Measurements from ENCODE around the gene DPM3. TPM values are rescaled to one million over a fixed set of nuclear protein-coding genes. Genes with fewer than 3 reads are reported as not detected.
"Not testable (repeated sequence)": the region's sequence is repeated elsewhere in the genome, so short reads cannot be mapped to it uniquely, and the experiment has no call there.

The DPM3 gene
- total RNA-seq, 4 donors from 2014 or later, result 43.3 to 154 (median 94.8) TPM

DNA sequence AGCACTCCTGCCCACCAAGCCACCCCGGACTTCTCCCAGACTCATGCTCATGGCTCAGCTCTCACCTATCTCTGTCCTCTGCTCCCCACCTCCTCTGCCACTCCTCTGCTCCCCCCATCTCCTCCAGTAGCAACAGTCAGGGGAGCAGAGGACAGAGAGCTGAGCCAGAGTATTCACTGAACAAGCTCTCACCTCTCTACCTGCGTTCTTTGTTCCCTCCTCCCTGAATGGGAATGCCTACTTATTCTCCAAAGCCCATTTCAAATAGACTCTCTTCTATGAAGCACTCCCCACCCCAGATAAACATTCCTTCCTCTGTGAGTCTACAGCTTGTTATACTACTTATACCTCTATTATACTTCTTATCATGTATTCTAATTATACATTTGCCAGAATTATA is 19.1 kb downstream of the DPM3 start:
- 56 to 70% methylated on average over 2 of the region's 2 CpGs for WGBS, 2 donors
- TF ChIP-seq POLR2A (IDR thresholded peaks at IDR 0.05) (no peak), CTCF (IDR thresholded peaks at IDR 0.05) (no peak)
- Histone ChIP-seq H3K4me3 (replicated peaks in 1 of 3) (no peak overlapping the region), H3K36me3 (no peaks in the 10 kb centered on the region), H3K4me1 (peaks cover 8 to 10% of the 10 kb centered on the region in 2 donors), H3K27ac (no peak overlapping the region), H3K9me3 (no peaks in the 10 kb centered on the region), H3K27me3 (no peaks in the 10 kb centered on the region)
- intact Hi-C loops (cut with DNase I), result no loop called here
- no peak for DNase-seq

DNA sequence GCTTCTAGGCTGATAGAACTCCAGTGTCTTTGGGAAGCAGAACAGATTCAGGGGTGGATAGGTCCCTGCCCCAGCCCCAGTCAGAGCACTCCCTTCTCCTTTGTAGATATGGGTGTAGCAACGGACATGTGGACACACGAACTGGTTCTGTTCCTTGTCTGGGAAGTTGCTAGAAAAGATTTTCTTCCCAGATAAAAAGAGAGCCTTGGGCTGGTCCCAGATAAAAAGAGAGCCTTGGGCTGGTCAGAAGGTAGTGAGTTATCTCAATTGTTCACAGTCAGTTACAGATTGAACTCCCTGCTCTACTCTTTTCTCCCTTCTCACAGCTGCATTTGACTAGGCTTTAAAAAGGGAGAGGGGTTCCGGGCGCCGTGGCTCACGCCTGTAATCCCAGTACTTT is 20.1 kb downstream of the DPM3 start:
- H3K27me3 ChIP-seq, result no peaks in the 10 kb centered on the region
- no peaks in the 10 kb centered on the region for H3K9me3 ChIP-seq
- 73 to 83% methylated on average over 6 of the region's 6 CpGs for WGBS, 2 donors
- no peak overlapping the region for H3K4me3 ChIP-seq (replicated peaks in 1 of 3)
- H3K4me1 ChIP-seq, result peaks cover 0 to under 1% of the 10 kb centered on the region in 2 donors
- TF ChIP-seq CTCF (IDR thresholded peaks at IDR 0.05) (no peak), POLR2A (IDR thresholded peaks at IDR 0.05) (no peak)
- no peak overlapping the region for H3K27ac ChIP-seq
- intact Hi-C loops (cut with DNase I), result no loop called here
- H3K36me3 ChIP-seq, result no peaks in the 10 kb centered on the region
- no peak for DNase-seq

GRCh38 chr1:155118090-155118489 is 22.2 kb downstream of the DPM3 start:
- intact Hi-C loops (cut with DNase I), result not testable (repeated sequence)
- 86 to 87% methylated on average over 7 of the region's 7 CpGs for WGBS, 2 donors

DNA sequence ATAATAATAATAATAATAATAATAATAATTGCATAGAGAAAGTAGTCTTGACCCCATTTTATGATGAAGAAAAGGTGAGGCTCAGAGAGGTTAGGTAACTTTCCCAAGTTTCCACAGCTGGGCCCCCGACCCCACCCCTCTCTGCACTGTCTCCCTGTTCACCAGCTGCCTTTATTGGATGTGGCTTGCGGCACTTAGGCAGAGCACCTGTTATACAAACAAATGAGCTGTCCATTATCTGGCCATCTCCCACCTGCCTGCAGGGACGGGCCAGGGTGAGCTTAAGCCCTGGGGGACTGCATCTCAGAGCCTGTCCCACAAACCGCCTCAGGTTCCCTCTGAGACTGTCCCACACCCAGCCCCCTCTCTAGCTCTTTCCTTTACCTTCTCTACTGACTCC is 22.7 kb downstream of the DPM3 start:
- Histone ChIP-seq H3K27ac (no peak overlapping the region), H3K4me3 (replicated peaks in 1 of 3) (no peak overlapping the region), H3K36me3 (no peaks in the 10 kb centered on the region), H3K27me3 (no peaks in the 10 kb centered on the region), H3K4me1 (no peaks in the 10 kb centered on the region), H3K9me3 (no peaks in the 10 kb centered on the region)
- no peak for DNase-seq
- WGBS, 2 donors, result 52 to 67% methylated on average over 4 of the region's 4 CpGs
- intact Hi-C loops (cut with DNase I), result no loop called here
- no peak for TF ChIP-seq CTCF (IDR thresholded peaks at IDR 0.05)
- no peak for TF ChIP-seq POLR2A (IDR thresholded peaks at IDR 0.05)

More at GRCh38 chr1:155118090-155118489, 22.2 kb downstream of the DPM3 start:
- H3K4me1 ChIP-seq; DNase-seq; H3K27ac ChIP-seq; H3K27me3 ChIP-seq; H3K36me3 ChIP-seq; H3K9me3 ChIP-seq; H3K4me3 ChIP-seq (replicated peaks in 1 of 3): not testable (repeated sequence)

- Histone ChIP-seq H3K4me1 (no peaks in the 10 kb centered on the region), H3K9me3 (no peaks in the 10 kb centered on the region), H3K27me3 (no peaks in the 10 kb centered on the region), H3K36me3 (no peaks in the 10 kb centered on the region), H3K27ac (no peak overlapping the region), H3K4me3 (replicated peaks in 1 of 3) (no peak overlapping the region)
- DNase-seq, result peak in 1 of 2 donors; percentile 44
- intact Hi-C loops (cut with DNase I), result no loop called here
- WGBS, 2 donors, result 39 to 52% methylated on average over 5 of the region's 5 CpGs
- TF ChIP-seq POLR2A (IDR thresholded peaks at IDR 0.05), result no peak
- no peak for TF ChIP-seq CTCF (IDR thresholded peaks at IDR 0.05)
Observed at GRCh38 chr1:155116113-155116764, 24.1 kb downstream of the DPM3 start.
